Embryonic facial prominence (tissue), 1 donor: Measurements from ENCODE around the gene CCDC12.

Experiments
- DNase-seq: peaks from one replicate; pipeline ENCODE4 v3.0.0-alpha.2; 2016; ENCODE audit errors: extremely low spot score

CCDC12 gene

DNA sequence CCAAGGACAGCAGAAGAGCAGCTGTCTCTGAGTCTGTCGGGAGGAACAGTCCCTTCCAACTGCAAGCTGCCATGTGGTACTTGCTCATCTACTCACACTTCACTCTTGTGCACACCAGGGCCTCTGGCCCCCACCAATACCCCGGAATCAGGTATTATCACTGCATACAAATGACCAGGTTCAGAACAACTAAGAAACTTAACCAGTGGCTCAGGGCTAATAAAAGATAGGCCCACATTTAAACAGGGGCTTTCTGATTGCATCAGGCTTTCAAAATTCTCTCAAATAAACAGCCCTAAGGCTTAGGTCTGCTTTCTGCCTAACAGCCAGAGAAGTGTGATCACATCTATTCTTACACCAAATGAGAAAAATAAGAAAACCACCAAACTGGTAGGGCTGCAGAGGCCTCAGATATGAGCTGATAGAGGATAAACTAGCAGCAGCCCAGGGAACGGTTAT, 20.7 kb downstream of the CCDC12 start:
- no peak for DNase-seq

DNA sequence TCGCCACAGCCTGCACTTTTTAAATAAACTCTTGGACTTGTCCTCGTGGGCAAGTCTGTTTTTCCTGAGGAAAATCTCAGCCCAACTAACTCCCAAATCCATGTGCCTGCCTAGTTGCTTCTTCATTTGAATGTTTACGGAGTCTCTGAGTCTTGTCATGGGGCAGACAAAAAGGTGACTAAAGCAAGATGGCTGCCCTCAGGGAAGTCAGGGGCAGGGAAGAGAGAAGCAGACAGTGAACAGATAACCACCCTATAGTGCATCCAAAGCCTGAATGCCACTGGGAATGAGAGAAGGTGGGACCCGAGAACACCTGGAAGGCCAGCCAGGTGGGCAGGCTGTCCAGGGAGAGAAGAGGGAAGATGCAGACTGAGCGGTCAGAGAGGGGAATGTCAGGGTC, 21.4 kb downstream of the CCDC12 start:
- no peak for DNase-seq

DNA sequence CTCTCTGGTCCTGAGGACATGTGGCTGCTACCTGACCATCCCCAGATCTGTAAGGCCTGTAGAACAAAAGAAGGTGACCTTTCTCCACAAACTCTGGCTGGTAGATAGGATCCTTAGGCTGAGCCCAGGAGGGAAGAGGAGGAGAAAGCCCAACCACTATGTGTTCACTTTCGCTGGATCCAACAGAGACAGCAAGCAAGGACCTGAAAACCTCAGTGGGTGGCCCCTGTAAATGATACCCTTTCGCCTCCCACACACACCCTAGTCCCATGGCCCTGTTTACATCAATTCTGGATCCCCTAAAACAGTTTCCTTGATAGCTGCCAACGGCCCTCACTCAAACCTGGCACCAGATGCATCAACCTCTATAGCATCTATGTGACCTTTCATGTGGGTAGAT, 22.4 kb downstream of the CCDC12 start:
- no peak for DNase-seq

DNA sequence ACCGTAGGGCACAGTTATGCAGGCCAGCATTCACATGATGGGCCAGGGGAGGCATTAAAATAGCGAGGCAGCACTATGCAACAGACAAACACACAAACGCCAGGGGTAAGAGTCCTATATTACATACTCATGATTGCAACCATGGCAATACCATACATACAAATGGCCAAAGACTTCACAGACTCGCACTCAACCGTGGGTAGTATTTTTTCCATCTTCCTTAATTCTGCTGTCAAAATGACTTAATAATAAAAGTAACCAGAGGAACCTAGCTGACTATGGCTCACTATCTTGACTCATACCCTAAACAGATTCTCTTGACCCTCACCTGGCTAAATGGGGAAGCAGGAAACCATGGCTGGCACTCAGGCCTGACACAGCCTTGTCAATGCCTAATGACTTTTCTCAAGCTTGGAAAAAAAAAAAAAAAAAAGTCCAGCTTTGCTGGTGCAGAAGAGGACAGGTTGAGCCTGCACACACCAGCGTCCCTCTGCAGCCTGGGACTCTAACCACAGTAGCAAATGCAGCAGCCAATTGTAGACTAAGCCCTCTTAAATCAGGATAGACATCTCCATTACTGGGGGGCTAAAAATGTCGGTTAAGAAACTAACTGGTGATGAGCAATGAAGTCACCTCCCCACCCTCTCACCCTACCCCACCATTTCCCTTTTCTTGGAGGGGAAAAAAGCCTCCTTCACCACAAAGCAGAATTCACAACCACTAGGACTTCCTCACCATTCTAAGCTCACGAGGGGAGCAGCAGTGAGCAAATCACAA, 23.1 kb downstream of the CCDC12 start:
- DNase-seq: no peak

DNA sequence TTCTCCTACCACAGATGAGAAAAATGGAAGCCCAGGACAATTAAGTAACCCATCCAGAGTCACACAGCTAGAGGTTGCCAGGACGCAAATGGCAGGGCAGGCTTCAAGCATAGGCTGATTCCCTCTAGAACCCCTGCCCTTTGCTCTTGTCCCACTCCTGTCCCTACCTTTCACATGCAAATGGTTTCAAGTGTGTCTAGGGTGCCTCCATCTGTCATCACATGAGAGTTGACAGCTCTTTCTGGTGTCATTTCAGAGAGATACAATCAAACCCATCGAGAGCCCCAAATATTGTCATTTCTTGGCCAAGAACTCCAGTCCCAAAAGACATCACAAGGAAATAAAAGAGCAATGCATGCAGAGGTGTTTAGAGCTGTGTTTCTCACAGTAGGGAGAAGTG, 23.7 kb downstream of the CCDC12 start:
- DNase-seq: no peak

DNA sequence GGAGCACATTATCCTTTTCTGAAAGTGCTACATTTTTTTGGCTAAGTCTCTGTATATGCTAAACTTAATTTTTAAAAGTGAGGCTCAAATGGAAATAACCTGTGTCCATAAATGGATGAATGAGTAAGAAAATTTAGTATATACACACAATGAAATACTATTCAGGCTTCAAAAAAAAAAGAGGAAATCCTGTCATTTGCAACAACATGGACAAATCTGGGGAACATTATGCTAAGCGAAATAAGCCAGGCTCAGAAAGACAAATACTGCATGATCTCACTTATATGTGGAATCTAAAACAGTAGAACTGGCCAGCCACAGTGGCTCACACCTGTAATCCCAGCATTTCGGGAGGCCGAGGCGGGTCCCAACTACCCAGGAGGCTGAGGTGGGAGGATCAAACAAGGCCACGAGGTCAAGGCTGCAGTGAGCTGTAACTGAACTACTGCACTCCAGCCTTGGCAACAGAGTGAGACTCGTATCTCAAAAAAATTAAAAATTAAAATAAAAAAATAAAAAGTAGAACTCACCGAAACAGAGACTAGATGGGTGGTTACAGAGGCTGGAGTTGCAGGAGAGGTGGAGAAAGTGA, 25.8 kb downstream of the CCDC12 start:
- DNase-seq: no peak

DNA sequence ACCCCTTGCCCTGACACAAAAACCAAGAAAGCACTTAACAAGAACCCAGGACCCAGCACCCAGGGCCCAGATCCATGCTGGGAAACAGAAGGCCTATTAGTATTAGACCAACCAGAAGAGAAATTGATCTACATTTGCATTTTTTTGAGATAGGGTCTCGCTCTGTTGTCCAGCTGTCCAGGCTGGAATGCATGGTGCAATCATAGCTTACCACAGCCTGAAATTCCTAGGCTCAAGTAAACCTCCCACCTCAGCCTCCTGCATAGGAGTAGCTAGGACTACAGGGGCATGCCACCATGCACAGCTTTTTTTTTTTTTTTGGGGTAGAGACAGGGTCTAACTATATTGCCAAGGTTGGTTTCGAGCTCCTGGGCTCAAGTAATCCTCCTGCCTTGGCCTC, 26.4 kb downstream of the CCDC12 start:
- DNase-seq: no peak

DNA sequence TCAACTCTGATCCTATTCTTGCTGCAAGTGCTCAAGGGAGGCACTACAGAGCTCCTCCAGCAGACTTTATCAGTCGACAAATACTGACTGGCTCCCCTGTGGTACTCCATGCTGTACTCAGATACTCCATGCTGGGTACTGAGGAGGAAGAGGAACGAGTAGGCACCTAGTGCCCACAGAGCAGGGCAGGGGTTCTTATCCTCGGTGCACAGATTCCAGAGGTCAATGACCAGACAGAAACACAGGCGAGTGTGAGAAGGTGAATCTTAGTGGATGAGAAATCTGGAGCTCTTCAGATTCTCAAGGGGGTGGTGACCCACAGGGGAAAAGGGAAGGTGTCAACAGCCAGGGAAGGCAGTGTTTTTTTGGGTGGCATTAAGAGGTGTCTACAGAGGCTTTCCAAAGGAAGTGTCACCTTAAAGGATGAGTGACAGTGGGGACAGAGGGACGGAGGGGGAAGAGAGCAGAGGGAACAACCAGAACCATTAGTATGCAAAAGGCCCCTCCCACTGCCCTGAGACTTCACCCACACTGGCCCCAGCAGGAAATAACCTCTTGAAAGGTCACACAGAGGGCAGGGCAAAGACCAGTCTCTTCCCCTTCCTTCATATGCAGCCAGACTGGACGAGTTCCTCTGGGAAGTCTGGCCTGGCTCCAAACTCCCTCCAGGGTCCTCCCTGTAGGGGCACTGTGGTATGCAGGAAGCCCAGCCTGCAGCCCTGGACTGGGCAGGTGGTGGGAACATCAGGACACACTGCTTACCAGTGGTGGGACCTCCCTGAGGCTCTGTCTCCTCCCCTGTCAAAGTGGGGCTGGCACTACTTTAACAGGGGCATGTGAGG, 27.5 kb downstream of the CCDC12 start:
- no peak for DNase-seq

DNA sequence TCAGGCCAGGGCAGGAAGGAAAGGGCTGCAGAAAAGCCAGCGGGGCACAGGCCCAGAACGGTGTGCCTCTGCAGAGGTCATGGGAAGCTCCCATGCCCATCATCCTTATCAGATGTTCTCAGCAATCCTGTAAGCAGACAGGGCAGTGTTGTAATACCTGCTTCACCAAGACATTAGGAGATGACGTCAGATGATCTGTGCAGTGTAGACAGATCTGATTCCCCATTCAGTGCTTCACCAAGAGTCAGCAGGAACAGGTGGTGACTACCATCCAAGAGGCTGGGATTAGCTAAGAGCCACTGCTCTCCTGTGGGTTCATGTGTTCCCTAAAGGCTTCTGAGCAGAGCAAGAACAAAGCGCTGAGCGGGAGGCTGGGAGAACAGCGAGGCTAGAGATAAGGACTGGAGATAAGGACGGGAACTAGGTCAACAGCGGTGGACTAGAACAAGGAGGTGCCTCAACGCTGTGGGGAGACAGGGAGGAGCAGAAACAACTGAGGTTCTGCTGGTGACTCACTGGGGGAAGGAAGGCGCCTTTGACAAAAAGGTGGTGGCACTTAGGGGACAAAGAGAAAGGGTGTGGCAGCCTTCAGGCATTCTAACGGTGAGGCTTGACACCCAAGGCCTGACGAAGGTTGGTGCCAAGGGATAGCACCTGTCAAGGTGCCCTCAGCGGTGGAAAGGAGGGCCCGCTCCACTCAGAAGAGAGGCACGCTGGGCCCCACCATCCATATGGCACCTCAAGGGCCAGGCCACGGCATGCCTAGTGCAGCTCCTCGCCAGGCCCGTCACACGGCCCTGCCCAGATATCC, 28.4 kb downstream of the CCDC12 start:
- DNase-seq: no peak

DNA sequence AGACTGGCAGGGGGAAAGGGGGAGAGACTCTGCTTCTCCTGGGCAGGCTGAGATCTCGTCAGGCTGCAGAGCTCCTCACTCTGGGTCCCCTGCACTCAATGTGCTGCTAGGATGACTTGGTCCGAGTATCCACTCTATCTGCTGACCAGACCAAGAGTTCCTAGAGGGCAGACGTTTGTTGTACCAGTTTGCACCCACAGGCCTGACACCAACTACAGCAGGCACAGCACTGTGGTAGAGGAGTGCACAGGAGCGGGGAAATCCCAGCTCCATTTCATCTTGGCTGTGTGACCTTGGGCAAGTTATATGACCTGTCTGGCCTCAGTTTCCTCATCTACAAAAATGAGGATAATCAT, 29.0 kb downstream of the CCDC12 start:
- DNase-seq: no peak

DNA sequence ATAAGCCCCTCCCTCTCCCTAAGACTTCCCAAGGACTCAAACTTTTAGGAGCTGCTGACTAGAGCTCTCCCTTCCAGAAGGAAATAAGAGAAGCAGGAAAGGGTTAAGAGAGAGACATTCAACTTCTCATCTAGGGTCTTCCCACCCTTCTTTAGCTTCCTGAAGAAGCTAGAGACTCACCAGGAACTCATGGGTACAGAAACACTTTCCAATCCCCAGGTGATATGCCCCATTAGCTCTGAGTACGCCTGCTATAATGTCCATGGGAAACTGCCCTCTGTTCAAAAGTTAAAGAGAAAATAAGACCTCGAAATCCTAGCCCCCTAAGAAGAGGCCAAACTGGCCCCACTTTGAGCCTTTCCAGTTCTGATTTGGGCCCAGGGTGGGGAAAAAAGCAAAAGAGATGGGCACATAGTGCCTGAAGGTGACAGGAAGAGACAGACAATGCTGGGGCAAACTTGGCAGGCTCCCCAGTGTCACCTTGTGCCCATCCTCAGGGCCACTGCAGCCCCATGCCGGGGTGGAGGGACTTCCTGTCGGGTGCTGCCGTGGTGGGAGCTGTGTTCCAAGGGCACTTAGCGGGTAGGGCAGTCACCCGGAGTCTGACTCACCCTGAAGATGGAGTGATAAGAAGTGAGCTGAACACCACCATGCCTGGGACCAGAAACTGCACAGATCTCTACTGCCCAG, 29.5 kb downstream of the CCDC12 start:
- no peak for DNase-seq

DNA sequence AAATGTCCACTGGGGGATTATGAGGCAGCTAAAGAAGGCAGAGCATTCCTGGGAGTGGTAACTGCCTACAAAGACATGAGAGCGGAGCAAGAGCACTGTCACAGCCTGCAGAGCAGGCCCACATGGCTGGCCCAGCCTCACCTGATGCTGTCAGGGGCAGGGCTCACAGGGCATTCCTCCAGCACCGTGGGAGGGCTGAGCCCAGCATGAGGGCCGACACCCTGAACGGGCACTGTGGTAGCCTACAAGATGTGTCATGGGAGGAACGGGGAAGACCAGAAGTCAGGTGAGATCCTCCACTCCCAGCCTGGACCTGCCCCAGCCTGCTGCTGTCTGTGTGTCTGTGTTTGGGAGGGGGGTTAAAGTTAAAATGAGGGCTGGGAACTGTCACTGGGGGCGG, 30.1 kb downstream of the CCDC12 start:
- DNase-seq: no peak

DNA sequence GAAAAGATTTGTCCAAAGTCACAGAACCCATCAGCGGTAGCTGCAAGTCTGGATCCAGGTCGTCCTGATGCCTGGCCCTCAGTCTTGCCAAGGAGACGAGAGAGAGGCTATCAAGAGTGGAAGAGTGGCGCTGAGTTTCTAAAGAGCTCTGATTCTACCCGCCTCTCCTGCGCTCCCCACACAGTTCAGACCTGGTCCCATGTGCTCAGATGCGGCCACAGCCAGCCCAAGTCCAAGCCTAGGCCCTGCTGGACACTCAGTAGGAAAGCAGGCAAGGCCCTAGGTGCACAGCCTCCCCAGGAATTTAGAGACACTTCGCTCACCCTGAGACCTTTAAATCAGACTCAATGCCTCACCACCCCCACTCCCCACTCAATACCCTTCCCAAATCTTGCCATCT, 32.4 kb downstream of the CCDC12 start:
- DNase-seq: no peak

DNA sequence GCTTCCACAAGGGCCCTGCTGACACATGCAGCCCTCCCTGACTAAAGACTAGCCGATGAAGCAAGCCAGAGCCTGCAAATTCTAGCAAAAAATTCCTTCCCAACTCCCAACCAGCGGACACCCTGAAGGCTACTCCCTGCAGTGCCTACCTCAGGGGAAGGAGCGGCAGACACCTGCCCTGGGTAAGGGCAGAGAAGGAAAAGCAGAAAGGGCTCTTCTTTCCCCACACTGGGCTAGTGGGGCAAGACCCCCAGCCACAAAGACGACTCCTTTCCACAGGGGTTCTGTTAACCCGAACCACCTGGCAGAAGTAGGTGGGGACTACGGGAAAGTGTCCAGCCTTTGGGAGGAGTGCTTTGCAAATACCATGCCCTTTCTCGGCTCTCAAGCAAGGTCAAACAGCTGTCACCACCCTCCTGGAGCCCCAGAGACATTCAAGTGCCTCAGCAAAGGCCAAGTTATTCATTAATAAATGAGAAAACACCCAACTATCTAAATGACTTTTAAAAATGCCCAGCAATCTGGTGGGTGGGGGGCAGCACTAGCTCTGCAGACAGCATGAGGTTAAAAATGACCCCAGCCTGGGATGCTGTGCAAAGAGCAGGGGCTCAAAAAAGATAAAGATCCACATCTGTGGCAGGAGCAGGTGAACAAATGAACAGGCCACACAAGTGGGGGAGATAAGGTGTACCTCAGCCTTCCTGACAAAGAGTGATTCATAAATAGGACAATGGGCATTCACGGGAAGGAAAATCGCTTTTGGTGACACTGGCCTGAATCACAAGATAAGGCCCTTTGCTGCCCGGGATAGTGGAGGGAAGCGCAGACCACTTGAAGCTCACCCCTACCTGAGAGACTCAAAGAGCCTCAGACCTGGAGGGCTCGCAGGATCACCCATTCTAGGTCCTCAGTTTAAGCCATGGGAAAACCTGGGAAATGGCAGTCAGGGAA, 33.0 kb downstream of the CCDC12 start:
- DNase-seq: no peak

DNA sequence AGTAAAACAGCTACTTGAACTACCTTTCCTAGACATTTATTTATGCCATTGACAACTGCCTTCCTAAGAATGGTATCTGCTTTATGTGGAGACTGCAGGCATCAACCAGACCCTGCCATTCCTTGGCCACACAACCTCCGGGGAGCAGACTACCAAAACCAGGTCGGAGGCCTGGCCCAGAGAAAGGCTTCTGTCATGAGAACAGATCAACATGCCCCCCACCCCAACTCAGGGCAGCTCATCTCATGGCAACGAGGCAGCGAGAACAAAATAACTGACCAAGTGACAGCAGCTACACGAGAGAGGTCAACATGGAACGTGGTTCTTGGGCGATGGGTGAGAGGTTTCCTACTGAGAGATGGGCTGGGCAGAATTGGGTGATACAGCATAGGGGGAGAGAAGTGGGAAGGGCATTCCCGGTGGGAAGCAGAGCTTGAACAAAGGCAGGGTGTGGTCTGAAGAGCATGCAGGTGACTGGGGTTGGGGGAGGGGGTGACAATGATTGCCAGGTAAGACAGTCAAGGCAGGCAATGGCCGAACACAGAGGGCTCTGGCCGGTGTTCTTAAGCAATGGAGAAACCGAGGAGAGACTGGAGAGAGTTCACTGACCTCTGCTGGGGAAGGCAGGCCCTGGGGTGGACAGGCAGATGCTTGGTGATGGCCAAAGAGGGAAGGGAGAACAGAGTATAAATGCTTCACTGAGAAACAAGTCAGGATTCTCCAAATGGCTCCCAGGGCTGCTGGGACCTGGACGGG, 33.9 kb downstream of the CCDC12 start:
- DNase-seq: no peak

DNA sequence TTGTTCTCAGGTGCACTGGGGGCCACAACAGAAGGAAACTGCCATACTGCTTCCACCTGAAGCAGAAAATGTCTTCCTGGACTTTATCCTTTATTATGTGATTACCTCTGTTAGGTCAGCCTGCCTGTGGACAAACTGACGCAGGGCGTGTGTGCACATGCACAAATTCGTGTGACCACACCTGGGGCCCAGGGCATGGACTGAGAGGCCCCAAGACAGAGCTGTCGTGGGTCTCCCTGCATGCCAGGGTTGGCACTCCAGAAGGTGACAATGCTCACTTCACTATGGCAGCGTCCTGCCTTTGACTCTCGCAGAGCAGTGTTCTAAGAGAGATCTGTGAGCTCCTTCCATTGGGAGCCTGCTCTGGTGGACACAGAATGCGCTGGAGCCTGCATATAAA, 34.5 kb downstream of the CCDC12 start:
- DNase-seq: no peak

DNA sequence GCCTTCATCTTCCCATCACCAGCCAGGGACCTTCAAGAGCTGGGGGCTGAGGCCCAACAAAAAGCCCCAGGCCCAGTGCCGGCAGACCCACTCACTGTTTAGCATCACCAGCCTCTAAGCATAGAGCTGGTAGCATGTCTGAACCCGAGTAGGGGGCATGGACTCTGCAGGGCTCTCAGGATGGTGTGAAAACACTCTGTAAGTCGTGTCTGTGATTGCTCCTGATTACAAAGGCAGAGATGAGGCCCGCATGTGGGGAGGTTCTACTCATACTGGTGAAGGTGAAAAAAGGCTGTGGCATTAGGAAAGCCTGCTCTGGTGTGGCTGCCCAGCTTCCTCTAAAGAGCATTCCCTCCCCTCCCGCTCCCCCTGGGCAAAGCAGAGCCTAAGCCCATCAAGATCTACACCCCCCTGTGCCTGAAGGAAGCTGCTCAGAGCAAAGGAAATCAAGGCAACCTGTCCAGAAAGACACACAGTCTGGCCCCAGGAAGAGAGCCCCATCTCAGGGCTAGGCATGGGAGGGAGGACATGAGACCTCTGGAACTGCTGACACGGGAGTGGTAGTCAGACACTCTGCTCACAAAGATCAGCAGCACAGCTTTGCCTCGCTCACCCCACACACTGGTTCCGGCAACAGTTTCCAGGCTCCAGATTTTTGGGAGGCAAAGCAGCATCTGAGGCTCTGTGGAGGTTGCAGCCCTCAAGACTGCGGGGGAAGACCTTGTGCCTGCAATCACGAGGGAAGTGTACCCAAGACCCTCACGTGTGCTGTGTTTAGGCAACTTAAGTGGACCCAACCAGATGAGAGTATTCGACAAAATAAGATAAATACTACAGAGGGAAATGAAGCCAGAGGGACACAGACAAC, 36.7 kb downstream of the CCDC12 start:
- no peak for DNase-seq

DNA sequence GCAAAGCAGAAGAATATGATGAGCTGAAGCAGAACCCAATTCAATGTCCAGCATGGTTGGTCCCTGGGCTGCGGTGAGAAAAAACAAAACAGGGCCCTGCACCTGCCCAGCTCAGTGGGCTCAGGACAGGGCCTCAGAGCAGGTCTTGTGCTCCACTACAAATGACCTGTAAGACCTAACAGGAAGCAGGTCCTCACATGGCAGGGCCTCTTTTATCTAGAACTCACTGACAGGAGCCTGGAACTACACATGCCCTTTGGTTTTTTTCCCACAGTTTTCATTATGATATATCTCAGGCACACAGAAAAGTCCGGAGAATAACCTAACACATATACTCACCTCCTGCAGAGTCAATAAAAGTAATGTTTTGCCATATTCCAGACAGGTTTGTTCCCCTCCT, 38.4 kb downstream of the CCDC12 start:
- DNase-seq: no peak
